Measurements from ENCODE around the gene EIF4EBP2.

The EIF4EBP2 gene

GRCh38 chr10:70378122-70378521 lies 25.8 kb upstream of the EIF4EBP2 start:
- DNase-seq (ENCODE audit: low spot score), result no peak

- no peak for DNase-seq (ENCODE audit: low spot score)
Measured at GRCh38 chr10:70379581-70380176, 24.3 kb upstream of the EIF4EBP2 start.

- no peak for DNase-seq (ENCODE audit: low spot score)
Measured at GRCh38 chr10:70380350-70381135, 23.4 kb upstream of the EIF4EBP2 start.

GRCh38 chr10:70381471-70382421 lies 22.2 kb upstream of the EIF4EBP2 start:
- peak; percentile 76 for DNase-seq (ENCODE audit: low spot score)

- no peak for DNase-seq (ENCODE audit: low spot score)
Measured at GRCh38 chr10:70391654-70392053, 12.3 kb upstream of the EIF4EBP2 start.

GRCh38 chr10:70396140-70396539 lies 7.8 kb upstream of the EIF4EBP2 start:
- no peak for DNase-seq (ENCODE audit: low spot score)

- no peak for DNase-seq (ENCODE audit: low spot score)
Measured at GRCh38 chr10:70399177-70399576, 4.8 kb upstream of the EIF4EBP2 start.

- DNase-seq (ENCODE audit: low spot score), result no peak
Measured at GRCh38 chr10:70403483-70404035, 386 bp upstream of the EIF4EBP2 start.

GRCh38 chr10:70404787-70405036 lies 767 bp downstream of the EIF4EBP2 start:
- DNase-seq (ENCODE audit: low spot score), result no peak

GRCh38 chr10:70405037-70405824 lies 1.3 kb downstream of the EIF4EBP2 start:
- peak; percentile 75 for DNase-seq (ENCODE audit: low spot score)

- DNase-seq (ENCODE audit: low spot score), result no peak
Measured at GRCh38 chr10:70409772-70410171, 5.8 kb downstream of the EIF4EBP2 start.

GRCh38 chr10:70410608-70411007 lies 6.7 kb downstream of the EIF4EBP2 start:
- DNase-seq (ENCODE audit: low spot score), result no peak

GRCh38 chr10:70412356-70412755 lies 8.4 kb downstream of the EIF4EBP2 start:
- DNase-seq (ENCODE audit: low spot score), result no peak

GRCh38 chr10:70417568-70417967 lies 13.6 kb downstream of the EIF4EBP2 start:
- no peak for DNase-seq (ENCODE audit: low spot score)

GRCh38 chr10:70418229-70418628 lies 14.3 kb downstream of the EIF4EBP2 start:
- no peak for DNase-seq (ENCODE audit: low spot score)

GRCh38 chr10:70418713-70419112 lies 14.8 kb downstream of the EIF4EBP2 start:
- no peak for DNase-seq (ENCODE audit: low spot score)

GRCh38 chr10:70424320-70424719 lies 20.4 kb downstream of the EIF4EBP2 start:
- DNase-seq (ENCODE audit: low spot score), result no peak

GRCh38 chr10:70425096-70425495 lies 21.2 kb downstream of the EIF4EBP2 start:
- no peak for DNase-seq (ENCODE audit: low spot score)

- DNase-seq (ENCODE audit: low spot score), result no peak
Measured at GRCh38 chr10:70426823-70427222, 22.9 kb downstream of the EIF4EBP2 start.

- no peak for DNase-seq (ENCODE audit: low spot score)
Measured at GRCh38 chr10:70430493-70431445, 26.8 kb downstream of the EIF4EBP2 start.

GRCh38 chr10:70432101-70432500 lies 28.2 kb downstream of the EIF4EBP2 start:
- DNase-seq (ENCODE audit: low spot score), result no peak
